ENCODE data around the gene PLAC9.
"Not testable (repeated sequence)": the region's sequence is repeated elsewhere in the genome, so short reads cannot be mapped to it uniquely, and the experiment has no call there.

The PLAC9 gene

DNA sequence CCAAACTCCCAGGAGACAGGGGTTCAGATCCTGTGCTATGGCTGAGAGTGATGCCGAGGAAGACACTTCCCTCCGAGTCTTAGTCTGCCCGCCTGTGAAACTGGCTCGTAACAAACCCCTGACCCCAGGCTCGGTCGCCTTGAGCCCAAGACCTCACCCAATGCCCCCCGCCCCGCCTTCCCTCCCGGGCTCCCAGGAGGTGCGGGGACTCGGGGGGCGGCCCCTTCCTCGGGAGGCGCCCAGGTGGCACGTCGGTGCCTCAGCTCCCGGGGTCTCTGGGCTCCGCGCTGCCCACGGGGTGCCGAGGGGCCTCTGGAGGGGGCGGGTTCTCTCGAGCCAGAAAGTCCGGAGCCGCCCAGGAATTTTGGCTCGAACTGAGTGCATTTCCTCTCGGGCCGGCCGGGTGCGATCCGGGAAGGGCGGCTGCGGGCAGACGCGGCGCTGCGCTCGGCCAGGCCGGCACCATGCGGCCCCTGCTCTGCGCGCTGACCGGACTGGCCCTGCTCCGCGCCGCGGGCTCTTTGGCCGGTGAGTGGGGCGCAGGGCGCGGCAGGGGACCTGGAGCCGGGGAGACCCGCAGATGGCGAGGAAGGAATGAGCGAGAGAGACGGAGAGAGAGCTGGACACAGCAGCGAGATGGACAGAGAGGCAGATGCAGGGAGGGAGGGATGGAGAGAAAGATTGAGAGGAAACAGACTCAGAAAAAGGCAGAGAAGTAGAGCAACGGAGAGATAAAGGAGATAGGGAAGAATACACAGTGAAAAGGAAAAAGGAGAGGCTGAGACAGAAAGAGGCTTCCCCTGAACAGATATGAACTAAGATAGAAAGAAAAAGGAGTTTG, at the start of gene PLAC9:
TSS of gene PLAC9 (plus strand) at position 432 of the 841 bp plus-strand sequence. CDS start at position 465, 33 bp downstream.
- Histone ChIP-seq H4K20me1 (ENCODE audit: insufficient read depth, low read length) (no peaks in the 10 kb centered on the region), H3K36me3 (replicated peaks; ENCODE audit: insufficient read depth, low read length) (no peaks in the 10 kb centered on the region), H3K9me3 (replicated peaks; ENCODE audit: insufficient read depth, low read length) (no peaks in the 10 kb centered on the region), H3K4me2 (ENCODE audit: low read depth, low read length) (no peak within 1 kb of the TSS), H3K79me2 (ENCODE audit: low read length) (no peaks in the 10 kb centered on the region), H3K9me2 (replicated peaks; ENCODE audit: insufficient read depth, low read length) (no peaks in the 10 kb centered on the region), H3K4me3 (ENCODE audit: low read length) (no peak within 1 kb of the TSS), H3K4me1 (ENCODE audit: low read length) (no peaks in the 10 kb centered on the region), H3F3A (ENCODE audit: insufficient read depth, low read length) (no peaks in the 10 kb centered on the region), H2AFZ (ENCODE audit: low read length) (no peak within 1 kb of the TSS), H3K27me3 (replicated peaks; ENCODE audit: insufficient read depth, low read length) (0 out of 2 replicates have a peak, but pooled peaks cover 6% of the 10 kb centered on the region), H3K9ac (ENCODE audit: low read length) (no peak within 1 kb of the TSS), H3K27ac (ENCODE audit: low read length) (no peak within 1 kb of the TSS)
- no peak for TF ChIP-seq EZH2 (optimal IDR thresholded peaks at IDR 0.05; ENCODE audit: low read depth, low read length)
- no peak for TF ChIP-seq EZH2phosphoT487 (IDR thresholded peaks at IDR 0.05; ENCODE audit: low read length)
- DNase-seq, result no peak

DNA sequence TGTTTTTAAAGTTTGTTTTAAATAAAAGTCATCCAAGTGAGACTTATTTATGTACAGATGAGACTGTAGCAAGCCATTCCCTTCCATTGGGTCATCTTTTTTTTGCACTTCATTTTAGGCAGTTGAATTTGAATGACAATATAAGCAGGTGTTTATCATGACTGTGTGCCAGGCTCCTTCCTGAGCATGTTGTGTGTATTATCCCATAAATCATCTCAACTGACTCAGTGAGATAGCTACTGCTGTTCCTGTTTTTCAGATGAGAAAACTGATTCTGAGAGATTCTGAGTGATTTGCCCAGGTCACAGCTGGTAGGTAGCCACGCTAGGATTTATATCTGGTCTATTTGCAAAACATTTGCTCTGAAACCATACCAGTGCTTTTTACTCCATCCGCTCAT, 42.4 kb upstream of the PLAC9 start:
- H3K9me2 ChIP-seq (replicated peaks; ENCODE audit: insufficient read depth, low read length), result no peaks in the 10 kb centered on the region
- no peaks in the 10 kb centered on the region for H3K4me1 ChIP-seq (ENCODE audit: low read length)
- no peaks in the 10 kb centered on the region for H3F3A ChIP-seq (ENCODE audit: insufficient read depth, low read length)
- no peaks in the 10 kb centered on the region for H3K79me2 ChIP-seq (ENCODE audit: low read length)
- H3K4me3 ChIP-seq (ENCODE audit: low read length), result no peak overlapping the region
- no peaks in the 10 kb centered on the region for H3K27me3 ChIP-seq (replicated peaks; ENCODE audit: insufficient read depth, low read length)
- H3K9me3 ChIP-seq (replicated peaks; ENCODE audit: insufficient read depth, low read length), result no peaks in the 10 kb centered on the region
- H3K27ac ChIP-seq (ENCODE audit: low read length), result no peak overlapping the region
- H3K36me3 ChIP-seq (replicated peaks; ENCODE audit: insufficient read depth, low read length), result no peaks in the 10 kb centered on the region
- H3K9ac ChIP-seq (ENCODE audit: low read length), result no peak overlapping the region
- no peak for DNase-seq
- no peak overlapping the region for H3K4me2 ChIP-seq (ENCODE audit: low read depth, low read length)
- TF ChIP-seq EZH2 (optimal IDR thresholded peaks at IDR 0.05; ENCODE audit: low read depth, low read length), result no peak
- no peak for TF ChIP-seq EZH2phosphoT487 (IDR thresholded peaks at IDR 0.05; ENCODE audit: low read length)
- TF ChIP-seq CTCF (IDR thresholded peaks at IDR 0.05; ENCODE audit: low read length), result no peak
- no peaks in the 10 kb centered on the region for H4K20me1 ChIP-seq (ENCODE audit: insufficient read depth, low read length)
- H2AFZ ChIP-seq (ENCODE audit: low read length), result no peak overlapping the region

GRCh38 chr10:80094231-80094630, 38.3 kb upstream of the PLAC9 start:
- DNase-seq, result no peak
- Histone ChIP-seq H3F3A (ENCODE audit: insufficient read depth, low read length) (no peaks in the 10 kb centered on the region), H4K20me1 (ENCODE audit: insufficient read depth, low read length) (no peaks in the 10 kb centered on the region), H3K27ac (ENCODE audit: low read length) (no peak overlapping the region), H3K4me3 (ENCODE audit: low read length) (no peak overlapping the region), H2AFZ (ENCODE audit: low read length) (no peak overlapping the region), H3K79me2 (ENCODE audit: low read length) (no peaks in the 10 kb centered on the region), H3K27me3 (replicated peaks; ENCODE audit: insufficient read depth, low read length) (no peaks in the 10 kb centered on the region), H3K9ac (ENCODE audit: low read length) (no peak overlapping the region), H3K9me3 (replicated peaks; ENCODE audit: insufficient read depth, low read length) (no peaks in the 10 kb centered on the region), H3K36me3 (replicated peaks; ENCODE audit: insufficient read depth, low read length) (no peaks in the 10 kb centered on the region), H3K4me2 (ENCODE audit: low read depth, low read length) (no peak overlapping the region), H3K9me2 (replicated peaks; ENCODE audit: insufficient read depth, low read length) (no peaks in the 10 kb centered on the region), H3K4me1 (ENCODE audit: low read length) (no peaks in the 10 kb centered on the region)
- TF ChIP-seq EZH2 (optimal IDR thresholded peaks at IDR 0.05; ENCODE audit: low read depth, low read length), result no peak
- TF ChIP-seq EZH2phosphoT487 (IDR thresholded peaks at IDR 0.05; ENCODE audit: low read length), result no peak
- no peak for TF ChIP-seq CTCF (IDR thresholded peaks at IDR 0.05; ENCODE audit: low read length)

DNA sequence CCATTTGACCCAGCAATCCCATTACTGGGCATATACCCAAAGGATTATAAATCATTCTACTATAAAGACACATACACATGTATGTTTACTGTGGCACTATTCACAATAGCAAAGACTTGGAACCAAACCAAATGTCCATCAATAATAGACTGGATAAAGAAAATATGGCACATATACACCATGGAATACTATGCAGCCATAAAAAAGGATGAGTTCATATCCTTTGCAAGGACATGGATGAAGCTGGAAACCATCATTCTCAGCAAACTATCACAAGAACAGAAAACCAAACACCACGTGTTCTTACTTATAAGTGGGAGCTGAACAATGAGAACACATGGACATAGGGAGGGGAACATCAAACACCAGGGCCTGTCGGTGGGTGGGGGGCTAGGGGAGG, 34.3 kb upstream of the PLAC9 start:
- not testable (repeated sequence) for H3K9me3 ChIP-seq (replicated peaks; ENCODE audit: insufficient read depth, low read length); DNase-seq; H3K27ac ChIP-seq (ENCODE audit: low read length); H3K4me1 ChIP-seq (ENCODE audit: low read length); H2AFZ ChIP-seq (ENCODE audit: low read length); H3K4me3 ChIP-seq (ENCODE audit: low read length); H3K9ac ChIP-seq (ENCODE audit: low read length); H3K4me2 ChIP-seq (ENCODE audit: low read depth, low read length); H3K79me2 ChIP-seq (ENCODE audit: low read length); H4K20me1 ChIP-seq (ENCODE audit: insufficient read depth, low read length); H3K36me3 ChIP-seq (replicated peaks; ENCODE audit: insufficient read depth, low read length); H3K27me3 ChIP-seq (replicated peaks; ENCODE audit: insufficient read depth, low read length); H3F3A ChIP-seq (ENCODE audit: insufficient read depth, low read length); H3K9me2 ChIP-seq (replicated peaks; ENCODE audit: insufficient read depth, low read length)

- H2AFZ ChIP-seq (ENCODE audit: low read length); H3K4me2 ChIP-seq (ENCODE audit: low read depth, low read length); H3K9me3 ChIP-seq (replicated peaks; ENCODE audit: insufficient read depth, low read length); H3K27me3 ChIP-seq (replicated peaks; ENCODE audit: insufficient read depth, low read length); H3K27ac ChIP-seq (ENCODE audit: low read length); H3K36me3 ChIP-seq (replicated peaks; ENCODE audit: insufficient read depth, low read length); H3F3A ChIP-seq (ENCODE audit: insufficient read depth, low read length); H3K9me2 ChIP-seq (replicated peaks; ENCODE audit: insufficient read depth, low read length); H3K79me2 ChIP-seq (ENCODE audit: low read length); H3K4me1 ChIP-seq (ENCODE audit: low read length); H4K20me1 ChIP-seq (ENCODE audit: insufficient read depth, low read length); H3K4me3 ChIP-seq (ENCODE audit: low read length); H3K9ac ChIP-seq (ENCODE audit: low read length); DNase-seq: not testable (repeated sequence)
Measured at GRCh38 chr10:80099295-80099694, 33.2 kb upstream of the PLAC9 start.

Measured in MM.1S (cell line).